NCI-H524 treated with DMSO at 0.1 percent for 48 hours (cell line): ENCODE data around the gene ZBTB20.
"Not testable (repeated sequence)": the region's sequence is repeated elsewhere in the genome, so short reads cannot be mapped to it uniquely, and the experiment has no call there.

Experiments used
- DNase-seq: peaks from one replicate; lab custom pipeline; 2025; lab: John Stamatoyannopoulos, UW

Gene ZBTB20

GRCh38 chr3:114831861-114832260, 315.2 kb downstream of the ZBTB20 start:
- DNase-seq: no peak

- no peak for DNase-seq
These were observed 316.4 kb downstream of the ZBTB20 start for GRCh38 chr3:114830652-114831051.

- no peak for DNase-seq
These were observed 317.3 kb downstream of the ZBTB20 start for GRCh38 chr3:114829783-114830182.

GRCh38 chr3:114827495-114827894, 319.6 kb downstream of the ZBTB20 start:
- peak; percentile 29 for DNase-seq

GRCh38 chr3:114824014-114824413, 323.1 kb downstream of the ZBTB20 start:
- DNase-seq: no peak

GRCh38 chr3:114823061-114823460, 324.0 kb downstream of the ZBTB20 start:
- no peak for DNase-seq

GRCh38 chr3:114816052-114816451, 331.0 kb downstream of the ZBTB20 start:
- no peak for DNase-seq

- DNase-seq: not testable (repeated sequence)
These were observed 334.4 kb downstream of the ZBTB20 start for GRCh38 chr3:114812541-114813238.

GRCh38 chr3:114809668-114810413, 337.2 kb downstream of the ZBTB20 start:
- DNase-seq: no peak

GRCh38 chr3:114804099-114804498, 343.0 kb downstream of the ZBTB20 start:
- no peak for DNase-seq

GRCh38 chr3:114803042-114803695, 343.9 kb downstream of the ZBTB20 start:
- no peak for DNase-seq

GRCh38 chr3:114800272-114801031, 346.6 kb downstream of the ZBTB20 start:
- no peak for DNase-seq

- no peak for DNase-seq
These were observed 347.3 kb downstream of the ZBTB20 start for GRCh38 chr3:114799816-114800215.

- no peak for DNase-seq
These were observed 350.3 kb downstream of the ZBTB20 start for GRCh38 chr3:114796796-114797195.

GRCh38 chr3:114794894-114795630, 352.0 kb downstream of the ZBTB20 start:
- no peak for DNase-seq

GRCh38 chr3:114792159-114792918, 354.7 kb downstream of the ZBTB20 start:
- DNase-seq: no peak

GRCh38 chr3:114790752-114791151, 356.3 kb downstream of the ZBTB20 start:
- no peak for DNase-seq

GRCh38 chr3:114789803-114790202, 357.3 kb downstream of the ZBTB20 start:
- DNase-seq: no peak

- DNase-seq: no peak
These were observed 371.7 kb downstream of the ZBTB20 start for GRCh38 chr3:114775395-114775794.

- no peak for DNase-seq
These were observed 376.2 kb downstream of the ZBTB20 start for GRCh38 chr3:114770874-114771273.

- no peak for DNase-seq
These were observed 383.0 kb downstream of the ZBTB20 start for GRCh38 chr3:114764056-114764492.
